Muscle of leg (tissue), 11 donors: Measurements from ENCODE around the gene LAMA2. TPM values are rescaled to one million over a fixed set of nuclear protein-coding genes. Genes with fewer than 3 reads are reported as not detected.

Source experiments
- DNase-seq: peaks from one replicate; pipeline ENCODE4 v3.0.0; 2013
- H3K27ac ChIP-seq: one replicate; pipeline ENCODE4 v1.5.1; 2013; ENCODE audit warnings: mild to moderate bottlenecking, low read length, control low read depth
- H3K27me3 ChIP-seq: one replicate; pipeline ENCODE4 v1.6.1; 2013; ENCODE audit warnings: low read length; ENCODE audit not compliant: control insufficient read depth, insufficient read depth
- H3K36me3 ChIP-seq: one replicate; pipeline ENCODE4 v1.6.1; 2013; ENCODE audit warnings: low read length; ENCODE audit not compliant: control insufficient read depth, insufficient read depth
- H3K4me1 ChIP-seq: one replicate; pipeline ENCODE4 v1.6.1; 2013; ENCODE audit warnings: low read length; ENCODE audit not compliant: control insufficient read depth, insufficient read depth
- H3K4me3 ChIP-seq: one replicate; pipeline ENCODE4 v1.5.1; 2013; ENCODE audit warnings: low read length, control low read depth
- H3K9me3 ChIP-seq: replicated peaks from 2 replicates; pipeline ENCODE4 v1.6.1; 2013; ENCODE audit warnings: low read depth, low read length; ENCODE audit not compliant: control insufficient read depth
- WGBS: methylation state at CpG from one replicate; pipeline ENCODE4 v1.1.5; 2013; ENCODE audit warnings: missing lambda C conversion rate; ENCODE audit not compliant: insufficient coverage; 5-methylcytosine and 5-hydroxymethylcytosine counted together
- polyA plus RNA-seq, 8 donors: library from polyadenylated mRNA; unstranded; fragments of 120-200 nt; gene quantifications; one replicate each; pipeline versions ENCODE4 v1.2.1 to v1.2.3, GENCODE V29; 2013; ENCODE audit warnings: inconsistent platforms in 1 of 8, low replicate concordance in 1 of 8; ENCODE audit not compliant: insufficient read length in 8 of 8, insufficient read depth in 1 of 8
- total RNA-seq: library from RNA; stranded (reverse); fragments of 120-200 nt; gene quantifications from one replicate; pipeline ENCODE4 v1.2.4, GENCODE V29; 2013

LAMA2 gene
- total and polyA plus RNA-seq, 9 donors = 105 to 165 (median 140) TPM

GRCh38 chr6:129500958-129501739, 618.2 kb downstream of the LAMA2 start:
- H3K27me3 ChIP-seq = no peaks in the 10 kb centered on the region
- WGBS = 21% methylated on average over 7 of the region's 13 CpGs
- peak overlapping the region; percentile 60 for H3K27ac ChIP-seq
- H3K36me3 ChIP-seq = peaks cover 11% of the 10 kb centered on the region
- H3K4me1 ChIP-seq = peaks cover 3% of the 10 kb centered on the region
- H3K9me3 ChIP-seq = no peaks in the 10 kb centered on the region
- DNase-seq = peak; percentile 94
- H3K4me3 ChIP-seq = no peak overlapping the region

- 0% methylated on average over 1 of the region's 6 CpGs for WGBS
- H3K36me3 ChIP-seq = peaks cover 11% of the 10 kb centered on the region
- H3K4me1 ChIP-seq = peaks cover 3% of the 10 kb centered on the region
- no peaks in the 10 kb centered on the region for H3K9me3 ChIP-seq
- no peak overlapping the region for H3K4me3 ChIP-seq
- no peak overlapping the region for H3K27ac ChIP-seq
- H3K27me3 ChIP-seq = no peaks in the 10 kb centered on the region
- DNase-seq = no peak
Observed at GRCh38 chr6:129501740-129502660, 619.1 kb downstream of the LAMA2 start.

GRCh38 chr6:129504456-129504855, 621.5 kb downstream of the LAMA2 start:
- no peaks in the 10 kb centered on the region for H3K9me3 ChIP-seq
- peaks cover 3% of the 10 kb centered on the region for H3K4me1 ChIP-seq
- no peak overlapping the region for H3K27ac ChIP-seq
- H3K36me3 ChIP-seq = peaks cover 18% of the 10 kb centered on the region
- no peaks in the 10 kb centered on the region for H3K27me3 ChIP-seq
- H3K4me3 ChIP-seq = no peak overlapping the region
- WGBS = 75% methylated on average over 1 of the region's 2 CpGs
- no peak for DNase-seq

GRCh38 chr6:129507059-129507807, 624.3 kb downstream of the LAMA2 start:
- no peaks in the 10 kb centered on the region for H3K4me1 ChIP-seq
- H3K9me3 ChIP-seq = no peaks in the 10 kb centered on the region
- WGBS = 80% methylated on average over 1 of the region's 5 CpGs
- H3K4me3 ChIP-seq = no peak overlapping the region
- peaks cover 21% of the 10 kb centered on the region for H3K36me3 ChIP-seq
- H3K27me3 ChIP-seq = no peaks in the 10 kb centered on the region
- no peak overlapping the region for H3K27ac ChIP-seq
- no peak for DNase-seq

- H3K27me3 ChIP-seq = no peaks in the 10 kb centered on the region
- peaks cover 23% of the 10 kb centered on the region for H3K36me3 ChIP-seq
- H3K9me3 ChIP-seq = no peaks in the 10 kb centered on the region
- whole genome bisulfite sequencing = no CpG with 5 or more reads among the region's 1 CpG
- H3K4me3 ChIP-seq = no peak overlapping the region
- DNase-seq = no peak
- no peaks in the 10 kb centered on the region for H3K4me1 ChIP-seq
- no peak overlapping the region for H3K27ac ChIP-seq
Observed at GRCh38 chr6:129507846-129508245, 624.9 kb downstream of the LAMA2 start.

GRCh38 chr6:129508477-129509145, 625.7 kb downstream of the LAMA2 start:
- no CpG with 5 or more reads among the region's 4 CpGs for WGBS
- H3K4me1 ChIP-seq = no peaks in the 10 kb centered on the region

GRCh38 chr6:129510950-129511349, 628.0 kb downstream of the LAMA2 start:
- Histone ChIP-seq H3K4me3 (no peak overlapping the region), H3K27me3 (no peaks in the 10 kb centered on the region), H3K27ac (no peak overlapping the region), H3K9me3 (no peaks in the 10 kb centered on the region), H3K4me1 (no peaks in the 10 kb centered on the region), H3K36me3 (peaks cover 18% of the 10 kb centered on the region)
- WGBS = 67% methylated on average over 2 of the region's 2 CpGs
- peak; percentile 23 for DNase-seq

More at GRCh38 chr6:129508477-129509145, 625.7 kb downstream of the LAMA2 start:
- H3K9me3 ChIP-seq = no peaks in the 10 kb centered on the region
- peaks cover 16% of the 10 kb centered on the region for H3K36me3 ChIP-seq
- no peaks in the 10 kb centered on the region for H3K27me3 ChIP-seq
- DNase-seq = no peak
- no peak overlapping the region for H3K4me3 ChIP-seq
- H3K27ac ChIP-seq = no peak overlapping the region

- H3K4me1 ChIP-seq = no peaks in the 10 kb centered on the region
- peaks cover 14% of the 10 kb centered on the region for H3K36me3 ChIP-seq
- peak; percentile 56 for DNase-seq
- H3K9me3 ChIP-seq = no peaks in the 10 kb centered on the region
- no peak overlapping the region for H3K27ac ChIP-seq
- WGBS = no CpG with 5 or more reads among the region's 3 CpGs
- no peaks in the 10 kb centered on the region for H3K27me3 ChIP-seq
- H3K4me3 ChIP-seq = no peak overlapping the region
Observed at GRCh38 chr6:129513471-129513870, 630.5 kb downstream of the LAMA2 start.

GRCh38 chr6:129515004-129515403, 632.1 kb downstream of the LAMA2 start:
- H3K36me3 ChIP-seq = peaks cover 13% of the 10 kb centered on the region

More at GRCh38 chr6:129515004-129515403, 632.1 kb downstream of the LAMA2 start:
- Histone ChIP-seq H3K4me3 (no peak overlapping the region), H3K27me3 (no peaks in the 10 kb centered on the region), H3K4me1 (no peaks in the 10 kb centered on the region), H3K9me3 (no peaks in the 10 kb centered on the region), H3K27ac (no peak overlapping the region)
- no peak for DNase-seq
- WGBS = no CpG with 5 or more reads among the region's 2 CpGs
